Esophagus squamous epithelium (tissue), 4 donors: ENCODE results near the gene SBSN.

Experiments used
- CTCF ChIP-seq, 6 experiments: fragments of 450-650 bp in 4 of 6; fragments of 200-600 bp in 2 of 6; sonication (generic) in 2 of 6; IDR thresholded peaks; one replicate each; pipeline ENCODE4 v1.5.1; 2016 to 2019; ENCODE audit warnings: antibody characterized with exemption in 6 of 6, mild to moderate bottlenecking in 4 of 6, moderate library complexity in 4 of 6
- POLR2A ChIP-seq, 4 donors: fragments of 450-650 bp; IDR thresholded peaks; one replicate each; pipeline ENCODE4 v1.6.1; 2017; ENCODE audit warnings: antibody characterized with exemption in 4 of 4, mild to moderate bottlenecking in 4 of 4, moderate library complexity in 3 of 4

- no peak for TF ChIP-seq POLR2A (IDR thresholded peaks at IDR 0.05)
- no peak for TF ChIP-seq CTCF (IDR thresholded peaks at IDR 0.05)
These were observed 16.8 kb downstream of the SBSN start for GRCh38 chr19:35511337-35511736.
